Measurements from ENCODE around the gene MAPKAPK5.

Gene MAPKAPK5

DNA sequence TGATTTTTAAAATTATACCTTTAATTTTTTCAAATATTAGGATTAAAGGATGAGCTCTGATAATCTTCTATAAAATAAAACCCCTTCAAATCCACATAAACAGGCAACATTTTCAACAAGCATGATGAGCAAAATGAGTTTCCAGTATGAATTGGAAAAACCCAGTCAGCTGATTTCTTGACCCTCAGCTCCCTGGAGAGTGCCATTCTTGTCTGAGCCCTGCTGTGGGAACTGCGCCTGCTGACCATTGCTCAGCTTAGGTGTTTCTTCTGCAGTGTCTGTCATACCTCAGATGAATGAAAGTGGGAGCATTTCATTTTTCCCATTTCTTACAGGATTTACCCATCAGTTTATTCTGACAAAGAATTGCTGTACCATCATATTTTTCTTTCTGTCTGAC is 27.6 kb downstream of the MAPKAPK5 start:
- DNase-seq (ENCODE audit: low read depth), result no peak
- TF ChIP-seq, protein P1, sequence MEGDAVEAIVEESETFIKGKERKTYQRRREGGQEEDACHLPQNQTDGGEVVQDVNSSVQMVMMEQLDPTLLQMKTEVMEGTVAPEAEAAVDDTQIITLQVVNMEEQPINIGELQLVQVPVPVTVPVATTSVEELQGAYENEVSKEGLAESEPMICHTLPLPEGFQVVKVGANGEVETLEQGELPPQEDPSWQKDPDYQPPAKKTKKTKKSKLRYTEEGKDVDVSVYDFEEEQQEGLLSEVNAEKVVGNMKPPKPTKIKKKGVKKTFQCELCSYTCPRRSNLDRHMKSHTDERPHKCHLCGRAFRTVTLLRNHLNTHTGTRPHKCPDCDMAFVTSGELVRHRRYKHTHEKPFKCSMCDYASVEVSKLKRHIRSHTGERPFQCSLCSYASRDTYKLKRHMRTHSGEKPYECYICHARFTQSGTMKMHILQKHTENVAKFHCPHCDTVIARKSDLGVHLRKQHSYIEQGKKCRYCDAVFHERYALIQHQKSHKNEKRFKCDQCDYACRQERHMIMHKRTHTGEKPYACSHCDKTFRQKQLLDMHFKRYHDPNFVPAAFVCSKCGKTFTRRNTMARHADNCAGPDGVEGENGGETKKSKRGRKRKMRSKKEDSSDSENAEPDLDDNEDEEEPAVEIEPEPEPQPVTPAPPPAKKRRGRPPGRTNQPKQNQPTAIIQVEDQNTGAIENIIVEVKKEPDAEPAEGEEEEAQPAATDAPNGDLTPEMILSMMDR (IDR thresholded peaks at IDR 0.05; ENCODE audit: low read depth, low read length), result no peak
- no peak for TF ChIP-seq POLR2A (IDR thresholded peaks at IDR 0.05; ENCODE audit: extremely low read depth, insufficient read length)
- TF ChIP-seq MYC (IDR thresholded peaks at IDR 0.05; ENCODE audit: low read depth, low read length), result no peak
- TF ChIP-seq, protein P2, sequence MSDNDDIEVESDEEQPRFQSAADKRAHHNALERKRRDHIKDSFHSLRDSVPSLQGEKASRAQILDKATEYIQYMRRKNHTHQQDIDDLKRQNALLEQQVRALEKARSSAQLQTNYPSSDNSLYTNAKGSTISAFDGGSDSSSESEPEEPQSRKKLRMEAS (IDR thresholded peaks at IDR 0.05; ENCODE audit: low read depth, low read length), result no peak
- H3K4me3 ChIP-seq (ENCODE audit: low read depth, low read length), result no peak overlapping the region

DNA sequence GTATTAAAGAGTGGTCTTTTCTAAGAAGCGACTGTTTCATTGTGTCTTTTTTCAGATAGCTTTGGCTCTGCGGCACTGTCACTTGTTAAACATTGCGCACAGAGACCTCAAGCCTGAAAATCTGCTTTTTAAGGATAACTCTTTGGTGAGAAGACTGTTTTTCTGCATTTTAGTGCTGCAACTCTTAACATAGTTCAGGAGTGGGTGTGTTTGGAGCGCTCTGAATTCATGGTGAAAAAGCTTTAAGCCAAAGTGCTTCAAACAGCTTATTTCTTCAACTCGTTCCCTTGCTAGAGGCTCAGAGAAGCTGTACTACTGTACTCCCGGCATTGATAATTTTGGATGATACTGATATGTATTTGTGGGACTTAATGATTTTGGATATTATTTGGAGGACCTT is 28.2 kb downstream of the MAPKAPK5 start:
- DNase-seq (ENCODE audit: low read depth), result no peak
- TF ChIP-seq MYC (IDR thresholded peaks at IDR 0.05; ENCODE audit: low read depth, low read length) (no peak), POLR2A (IDR thresholded peaks at IDR 0.05; ENCODE audit: extremely low read depth, insufficient read length) (no peak)
- TF ChIP-seq, protein P1 (IDR thresholded peaks at IDR 0.05; ENCODE audit: low read depth, low read length), result no peak
- TF ChIP-seq, protein P2 (IDR thresholded peaks at IDR 0.05; ENCODE audit: low read depth, low read length), result no peak

DNA sequence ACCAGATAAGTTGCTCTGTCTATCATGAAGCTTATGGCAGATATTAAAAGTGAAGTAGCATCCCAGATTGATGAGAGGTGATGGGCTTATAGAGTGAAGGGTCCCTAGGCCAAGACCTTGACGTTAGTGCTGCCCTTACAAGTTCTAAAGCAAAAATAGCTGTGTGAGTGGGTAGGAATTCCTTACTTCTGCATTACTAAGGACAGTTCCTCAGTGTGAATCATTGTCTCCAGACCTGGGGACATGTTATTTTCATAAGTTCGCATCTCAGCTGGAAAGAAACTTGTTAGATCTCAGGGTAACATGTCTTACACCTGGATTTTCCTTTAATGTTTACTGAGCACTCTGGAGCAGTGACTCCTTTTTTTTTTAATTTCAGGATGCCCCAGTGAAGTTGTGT is 28.7 kb downstream of the MAPKAPK5 start:
- TF ChIP-seq, protein P2 (IDR thresholded peaks at IDR 0.05; ENCODE audit: low read depth, low read length), result no peak
- TF ChIP-seq, protein P1 (IDR thresholded peaks at IDR 0.05; ENCODE audit: low read depth, low read length), result no peak
- no peak for TF ChIP-seq MYC (IDR thresholded peaks at IDR 0.05; ENCODE audit: low read depth, low read length)
- no peak for TF ChIP-seq POLR2A (IDR thresholded peaks at IDR 0.05; ENCODE audit: extremely low read depth, insufficient read length)
- DNase-seq (ENCODE audit: low read depth), result no peak
- no peak overlapping the region for H3K4me3 ChIP-seq (ENCODE audit: low read depth, low read length)

More for the DNA sequence above, 28.2 kb downstream of the MAPKAPK5 start:
- H3K4me3 ChIP-seq (ENCODE audit: low read depth, low read length), result no peak overlapping the region

DNA sequence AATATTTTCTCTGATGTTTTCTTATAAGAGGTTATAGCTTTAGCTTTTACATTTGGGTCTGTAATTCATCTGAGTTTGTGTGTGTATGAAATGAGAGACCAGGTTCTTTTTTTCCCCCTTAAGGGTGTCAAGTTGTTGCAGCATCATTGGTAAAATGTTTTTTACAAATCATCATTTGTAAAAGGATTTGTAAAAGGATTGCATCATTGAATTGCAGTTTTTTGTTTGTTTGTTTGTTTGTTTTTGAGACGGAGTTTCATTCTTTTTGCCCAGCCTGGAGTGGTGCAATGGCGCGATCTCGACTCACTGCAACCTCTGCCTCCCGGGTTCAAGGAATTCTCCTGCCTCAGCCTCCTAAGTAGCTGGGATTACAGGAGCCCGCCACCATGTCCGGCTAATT is 31.1 kb downstream of the MAPKAPK5 start:
- no peak for DNase-seq (ENCODE audit: low read depth)
- TF ChIP-seq POLR2A (IDR thresholded peaks at IDR 0.05; ENCODE audit: extremely low read depth, insufficient read length) (no peak), MYC (IDR thresholded peaks at IDR 0.05; ENCODE audit: low read depth, low read length) (no peak)
- TF ChIP-seq, protein P2 (IDR thresholded peaks at IDR 0.05; ENCODE audit: low read depth, low read length), result no peak
- TF ChIP-seq, protein P1 (IDR thresholded peaks at IDR 0.05; ENCODE audit: low read depth, low read length), result no peak
- H3K4me3 ChIP-seq (ENCODE audit: low read depth, low read length), result no peak overlapping the region

DNA sequence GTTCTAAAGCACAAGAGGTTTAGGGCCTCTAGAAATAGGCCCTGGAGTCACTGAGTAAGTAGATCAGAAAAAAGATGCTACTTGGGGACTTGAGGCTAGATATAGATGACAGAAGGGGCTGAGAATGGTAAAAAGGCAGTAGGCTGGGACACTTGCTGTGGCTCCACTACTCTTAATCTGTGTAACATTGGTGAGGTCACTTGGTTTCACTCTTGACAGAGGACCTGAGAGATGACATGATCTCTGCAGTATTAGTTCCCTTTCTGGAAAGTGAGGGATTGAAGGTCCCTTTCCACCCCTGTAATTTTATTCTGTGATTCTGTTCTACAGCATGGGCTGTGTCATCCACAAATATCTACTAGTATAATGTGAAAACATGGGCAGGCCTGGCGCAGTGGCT is 39.7 kb downstream of the MAPKAPK5 start:
- TF ChIP-seq, protein P2 (IDR thresholded peaks at IDR 0.05; ENCODE audit: low read depth, low read length), result no peak
- H3K4me3 ChIP-seq (ENCODE audit: low read depth, low read length), result no peak overlapping the region
- DNase-seq (ENCODE audit: low read depth), result no peak

DNA sequence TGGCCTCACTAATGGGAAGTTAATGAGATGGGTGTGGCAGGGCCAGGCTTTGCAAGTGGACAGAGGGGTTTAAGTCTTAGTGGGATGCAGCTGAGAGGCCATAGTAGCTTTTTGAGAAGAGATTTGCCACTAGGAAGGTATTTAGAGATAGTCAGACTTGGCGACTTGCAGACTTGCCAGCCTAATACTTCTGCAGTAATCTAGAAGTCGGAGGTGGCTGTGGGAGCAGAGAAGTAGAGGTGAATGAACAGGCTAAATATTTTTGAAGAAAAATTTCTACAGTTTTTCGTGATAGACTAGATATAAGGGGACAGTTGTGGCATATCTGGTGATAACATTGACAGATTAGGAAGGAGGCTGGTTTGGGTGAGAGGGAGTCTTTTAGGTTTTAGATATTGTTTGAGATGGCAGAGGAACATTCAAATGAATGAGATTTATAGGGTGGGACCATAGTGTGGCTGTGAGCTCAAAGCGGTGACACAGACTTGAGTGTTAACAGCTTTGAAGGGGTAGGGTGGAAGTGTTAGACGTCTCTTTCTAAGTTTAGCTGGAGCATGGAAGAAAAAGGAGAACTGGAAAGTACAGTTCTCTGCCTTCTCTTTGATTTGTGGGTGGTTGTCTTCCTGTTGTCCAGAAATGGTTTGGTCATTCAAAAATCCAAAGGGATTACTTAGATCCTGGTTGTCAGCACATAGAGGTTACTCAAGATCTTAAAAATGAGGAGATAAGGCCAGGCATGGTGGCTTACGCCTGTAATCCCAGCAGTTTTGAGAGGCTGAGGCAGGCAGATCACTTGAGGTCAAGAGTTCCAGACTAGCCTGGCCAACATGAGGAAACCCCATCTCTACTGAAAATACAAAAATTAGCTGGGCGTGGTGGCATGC is 44.9 kb downstream of the MAPKAPK5 start:
- no peak for DNase-seq (ENCODE audit: low read depth)
- TF ChIP-seq MYC (IDR thresholded peaks at IDR 0.05; ENCODE audit: low read depth, low read length) (no peak), POLR2A (IDR thresholded peaks at IDR 0.05; ENCODE audit: extremely low read depth, insufficient read length) (no peak)
- TF ChIP-seq, protein P2 (IDR thresholded peaks at IDR 0.05; ENCODE audit: low read depth, low read length), result no peak
- TF ChIP-seq, protein P1 (IDR thresholded peaks at IDR 0.05; ENCODE audit: low read depth, low read length), result no peak
- no peak overlapping the region for H3K4me3 ChIP-seq (ENCODE audit: low read depth, low read length)
